Measurements from ENCODE around the gene CCL5. TPM values are rescaled to one million over a fixed set of nuclear protein-coding genes. Genes with fewer than 3 reads are reported as not detected.

The CCL5 gene
- total RNA-seq, 1 experiment from 2014 or later = 0.34 TPM

GRCh38 chr17:35889241-35889640, 9.1 kb upstream of the CCL5 start:
- intact Hi-C loops (cut with micrococcal nuclease) = no loop called here
- ChIA-PET CTCF (no interaction called here), POLR2A (no interaction called here), RAD21 (ENCODE audit: low non-redundant PET in 1 of 2, low total read pairs in 2 of 2, uncharacterized antibody in 2 of 2, unreplicated experiment in 2 of 2) (no interaction called here)
- Histone ChIP-seq H3K79me2 (ENCODE audit: insufficient read depth, low read length) (no peaks in the 10 kb centered on the region), H3K9me3 (ENCODE audit: control insufficient read depth in 1 of 2, insufficient read depth in 1 of 2, low read depth in 1 of 2, low read length in 2 of 2) (no peaks in the 10 kb centered on the region), H3K9ac (ENCODE audit: low read length) (no peak overlapping the region), H3K4me2 (ENCODE audit: low read length) (no peak overlapping the region), H4K20me1 (ENCODE audit: insufficient read depth) (no peaks in the 10 kb centered on the region), H3K9me2 (ENCODE audit: insufficient read depth) (no peaks in the 10 kb centered on the region), H3K4me1 (ENCODE audit: control insufficient read depth in 1 of 2, insufficient read depth in 2 of 2, low read length in 2 of 2) (no peaks in the 10 kb centered on the region), H3K27ac (ENCODE audit: low read depth, low read length) (no peak overlapping the region), H3K27me3 (ENCODE audit: insufficient read depth, low read length) (no peaks in the 10 kb centered on the region), H2AFZ (ENCODE audit: low read depth, low read length, poor library complexity, severe bottlenecking) (no peak overlapping the region), H3K4me3 (replicated peaks in 1 of 2; ENCODE audit: low read depth in 1 of 2, low read length in 2 of 2) (no peak overlapping the region), H3K36me3 (ENCODE audit: control insufficient read depth in 1 of 2, insufficient read depth in 2 of 2, low read length in 2 of 2) (no peaks in the 10 kb centered on the region)
- BruUV-seq (replicated peaks) = no TSS peak
- no peak for DNase-seq (ENCODE audit: low read depth, low spot score)
- TF ChIP-seq REST (IDR thresholded peaks at IDR 0.05; ENCODE audit: low read depth) (no peak), MAX (IDR thresholded peaks at IDR 0.05) (no peak), TCF7L2 (IDR thresholded peaks at IDR 0.05; ENCODE audit: borderline replicate concordance, extremely low read depth, insufficient read depth, insufficient read length) (no peak), JUND (IDR thresholded peaks at IDR 0.05) (no peak), ZNF274 (IDR thresholded peaks at IDR 0.05; ENCODE audit: low read depth, low read length) (no peak), ZBTB33 (IDR thresholded peaks at IDR 0.05; ENCODE audit: extremely low read depth, insufficient replicate concordance, low read length) (no peak), EZH2phosphoT487 (IDR thresholded peaks at IDR 0.05; ENCODE audit: borderline replicate concordance) (no peak), ZFX (IDR thresholded peaks at IDR 0.05) (no peak), POLR2A (IDR thresholded peaks at IDR 0.05; ENCODE audit: borderline replicate concordance, extremely low read depth, insufficient read depth, insufficient read length) (no peak), POLR2AphosphoS5 (IDR thresholded peaks at IDR 0.05; ENCODE audit: low read depth, low read length) (no peak), SIN3A (IDR thresholded peaks at IDR 0.05; ENCODE audit: low read depth) (no peak), YY1 (IDR thresholded peaks at IDR 0.05; ENCODE audit: extremely low read depth, insufficient replicate concordance, low read depth, low read length) (no peak), ATF3 (IDR thresholded peaks at IDR 0.05) (no peak)
- ATAC-seq = no peak

Data from HCT116 (cell line).